Activated CD8-positive, alpha-beta memory T cell treated with anti-CD3 and anti-CD28 coated beads for 1 hour (primary cell): Measurements from ENCODE around the gene CDK5RAP3.
A peak's percentile ranks its signal among the peaks of the same experiment; 100 is the strongest.

Experiments used
- DNase-seq, 2 donors: peaks; one replicate each; pipeline ENCODE4 v3.0.0-alpha.2; 2020; ENCODE audit warnings: low read depth in 1 of 2; ENCODE audit errors: extremely low read depth in 1 of 2

CDK5RAP3 gene

DNA sequence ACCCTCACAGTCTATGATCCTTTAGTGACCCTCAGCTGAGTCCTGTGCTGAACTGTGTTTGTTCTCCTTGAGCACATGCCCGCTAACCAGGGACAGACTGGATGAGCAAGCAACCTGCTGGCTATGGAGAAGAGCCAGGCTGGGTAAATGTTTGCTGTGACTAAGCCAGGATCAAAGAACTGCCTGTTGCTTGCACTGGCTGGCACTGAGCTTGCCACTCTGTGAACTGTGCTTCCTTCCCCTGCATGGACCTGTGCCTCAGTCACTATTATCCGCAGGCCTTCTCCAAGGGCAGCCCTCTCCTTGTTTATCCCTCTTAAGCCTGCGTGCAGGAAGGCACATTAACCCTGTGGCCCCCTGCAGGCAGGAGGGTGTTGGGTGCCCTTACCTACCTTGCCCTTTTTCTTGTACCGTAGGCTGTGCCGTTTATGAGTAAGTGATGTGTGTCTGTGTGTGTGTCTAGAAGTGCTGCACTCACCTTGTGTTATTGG lies 22.2 kb upstream of the CDK5RAP3 start:
- no peak for DNase-seq

DNA sequence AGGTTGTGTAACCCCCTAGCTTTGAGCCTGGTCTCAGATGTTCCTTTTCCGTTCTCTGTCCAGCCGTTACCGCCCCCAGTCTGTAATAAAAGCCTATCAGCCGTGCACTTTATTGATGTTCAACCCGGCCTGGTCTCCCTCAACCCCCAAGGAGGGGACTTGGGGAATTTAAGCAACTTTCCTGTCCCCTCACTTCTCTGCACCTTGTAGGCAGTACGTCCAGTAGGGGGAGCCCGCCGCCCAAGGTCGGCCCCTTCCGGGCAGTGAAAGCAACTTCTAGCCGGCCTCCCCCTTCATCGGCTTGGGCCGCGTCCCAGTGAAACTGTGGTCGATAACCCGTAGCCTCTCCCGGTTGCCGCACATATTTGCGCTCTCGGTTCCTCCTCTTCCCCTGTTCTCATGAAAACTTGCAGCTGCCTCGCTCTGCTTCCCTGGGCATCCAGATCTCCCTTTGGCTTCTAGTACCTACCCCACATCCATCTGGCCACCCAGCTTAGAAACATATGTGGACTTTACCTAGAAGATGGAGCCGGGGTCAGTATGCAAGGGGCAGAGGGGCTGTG lies 21.6 kb upstream of the CDK5RAP3 start:
- DNase-seq = peak; percentile 40 to 73

DNA sequence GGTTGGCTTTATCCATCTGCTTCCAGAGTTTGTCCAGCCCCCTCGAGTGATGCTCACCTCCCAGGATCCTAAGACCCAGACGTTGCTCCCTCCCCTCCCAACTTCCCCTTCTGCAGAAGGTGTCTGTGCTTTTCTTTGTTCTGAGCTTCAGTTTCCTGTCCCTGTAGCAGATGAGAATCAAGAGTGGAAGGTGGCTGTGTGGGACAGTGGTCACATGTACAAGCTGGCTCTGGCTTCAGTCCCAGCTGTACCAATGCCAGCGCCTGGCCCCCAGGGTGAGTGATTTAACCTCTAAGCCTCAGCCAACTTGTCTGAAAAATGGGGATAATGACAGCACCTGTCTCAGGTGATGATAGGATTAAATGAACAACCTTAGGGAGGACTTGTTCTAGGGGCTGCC lies 21.0 kb upstream of the CDK5RAP3 start:
- DNase-seq = no peak

DNA sequence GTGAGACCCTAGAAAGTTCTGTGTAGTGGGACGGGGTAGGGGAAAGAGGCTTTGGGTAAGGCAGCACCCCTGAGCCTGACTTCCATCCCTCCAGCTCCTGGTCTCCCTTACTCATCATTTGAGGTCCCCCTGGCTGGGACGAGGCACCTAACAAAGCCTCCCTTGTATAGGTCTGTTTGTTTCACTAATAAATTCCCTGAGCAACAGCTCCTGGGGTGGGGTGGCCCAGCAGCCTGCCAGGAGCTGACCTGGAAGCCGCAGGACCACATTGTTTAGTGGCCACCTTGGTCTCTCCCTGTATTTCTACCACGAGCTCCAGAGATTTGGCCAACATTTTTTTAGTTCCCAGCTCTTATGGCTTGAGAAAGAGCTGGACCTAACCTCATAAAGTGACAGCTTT lies 20.5 kb upstream of the CDK5RAP3 start:
- DNase-seq = no peak

DNA sequence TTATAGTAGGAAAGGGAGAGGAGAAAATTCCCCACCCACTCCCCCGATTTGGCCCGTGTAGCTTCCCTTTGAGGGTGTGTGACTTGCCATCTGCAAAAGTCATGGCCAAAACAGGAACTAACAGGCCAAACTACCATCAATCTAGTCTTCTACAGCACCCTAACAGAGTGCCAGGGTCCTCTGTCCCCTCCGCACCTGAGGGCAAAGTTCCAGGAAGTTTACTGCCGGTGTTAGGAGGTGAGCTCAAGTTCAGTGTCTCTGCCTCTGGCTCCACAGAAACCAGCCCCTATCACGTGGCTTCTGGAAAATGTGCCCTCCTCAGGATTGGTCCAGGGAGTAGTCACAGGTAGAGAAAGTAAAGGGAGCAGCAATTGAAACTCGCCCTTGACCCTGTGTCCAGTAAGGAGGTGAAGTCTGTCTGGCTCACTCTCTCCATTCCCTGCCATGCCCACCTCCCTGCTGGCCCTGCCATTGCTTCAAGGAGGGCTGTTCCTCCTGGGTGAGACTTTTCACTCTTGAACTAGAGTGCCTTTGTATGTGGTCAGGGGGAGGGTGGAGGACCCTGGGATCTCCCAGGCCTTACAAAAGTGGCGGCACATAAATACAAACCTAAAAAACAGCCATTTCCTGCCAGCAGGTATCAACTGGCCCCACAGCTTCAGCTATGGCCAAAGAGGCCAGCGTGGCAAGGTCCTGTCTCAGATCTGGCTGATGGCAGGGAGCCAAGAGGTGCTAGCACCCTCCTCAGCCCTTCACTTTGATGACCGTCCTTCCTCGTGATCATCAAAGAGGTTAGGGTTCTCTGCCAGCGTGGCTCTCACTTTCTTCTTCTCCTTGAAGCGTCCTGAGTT lies 18.5 kb upstream of the CDK5RAP3 start:
- no peak for DNase-seq

DNA sequence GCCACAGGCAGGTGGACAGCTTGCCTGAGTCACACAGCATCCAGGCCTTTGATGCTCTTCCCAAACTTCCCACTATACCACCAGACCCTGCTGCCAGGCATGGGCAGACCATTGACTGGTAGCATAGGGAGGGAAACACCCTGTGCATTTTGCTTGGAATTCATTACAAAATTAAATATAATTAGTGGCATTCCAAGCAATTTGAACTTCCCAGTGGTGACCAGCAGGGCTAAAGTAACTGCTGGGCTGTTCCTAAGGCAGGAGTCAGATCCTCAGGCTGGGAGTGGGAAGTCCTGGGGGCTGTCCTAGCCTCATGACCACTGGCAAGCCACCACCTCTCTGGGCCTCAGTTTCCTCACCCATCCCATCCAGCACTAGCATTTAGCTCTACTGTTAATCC lies 17.0 kb upstream of the CDK5RAP3 start:
- DNase-seq = no peak

DNA sequence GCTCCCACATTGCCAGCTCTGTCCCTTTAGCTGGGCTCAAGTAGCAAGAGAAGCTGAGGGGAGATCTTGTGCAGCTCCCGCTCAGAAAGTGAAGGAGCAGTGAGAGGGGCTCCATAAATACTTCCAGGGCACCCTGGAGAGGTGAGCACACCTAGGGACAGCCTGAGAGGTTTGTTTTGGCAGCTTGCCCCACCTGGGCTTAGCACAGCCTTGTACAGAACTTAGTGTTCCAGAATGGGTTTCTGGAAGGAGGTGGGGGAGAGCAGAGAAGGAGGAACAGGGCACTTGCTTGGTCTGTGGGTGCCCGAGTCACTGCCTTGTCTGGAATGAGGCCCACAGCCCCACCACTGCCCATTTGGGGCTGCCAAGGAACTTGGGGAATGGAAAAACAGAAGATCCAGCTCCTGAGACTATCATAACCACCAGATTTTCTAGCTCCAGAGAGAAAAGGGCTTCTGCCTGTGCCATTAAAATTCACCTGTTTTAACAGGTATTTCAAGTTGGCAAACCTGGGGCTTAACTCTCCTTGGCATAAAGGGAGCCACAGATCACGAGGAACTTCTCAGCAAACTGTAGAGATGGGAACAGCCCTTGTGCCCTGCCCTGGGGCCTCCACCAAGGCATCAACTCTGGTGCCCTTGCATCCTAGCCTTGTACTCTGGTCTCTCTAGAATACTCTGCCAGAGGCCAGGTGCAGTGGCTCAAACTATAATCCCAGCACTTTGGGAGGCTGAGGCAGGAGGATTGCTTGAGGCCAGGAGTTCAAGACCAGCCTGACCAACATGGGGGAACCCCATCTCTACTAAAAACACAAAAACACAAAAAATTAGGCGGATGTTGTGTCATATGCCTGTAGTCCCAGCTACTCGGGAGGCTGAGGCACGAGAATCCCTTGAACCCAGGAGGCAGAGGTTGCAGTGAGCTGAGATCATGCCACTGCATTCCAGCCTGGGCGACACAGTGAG lies 15.1 kb upstream of the CDK5RAP3 start:
- DNase-seq = no peak

DNA sequence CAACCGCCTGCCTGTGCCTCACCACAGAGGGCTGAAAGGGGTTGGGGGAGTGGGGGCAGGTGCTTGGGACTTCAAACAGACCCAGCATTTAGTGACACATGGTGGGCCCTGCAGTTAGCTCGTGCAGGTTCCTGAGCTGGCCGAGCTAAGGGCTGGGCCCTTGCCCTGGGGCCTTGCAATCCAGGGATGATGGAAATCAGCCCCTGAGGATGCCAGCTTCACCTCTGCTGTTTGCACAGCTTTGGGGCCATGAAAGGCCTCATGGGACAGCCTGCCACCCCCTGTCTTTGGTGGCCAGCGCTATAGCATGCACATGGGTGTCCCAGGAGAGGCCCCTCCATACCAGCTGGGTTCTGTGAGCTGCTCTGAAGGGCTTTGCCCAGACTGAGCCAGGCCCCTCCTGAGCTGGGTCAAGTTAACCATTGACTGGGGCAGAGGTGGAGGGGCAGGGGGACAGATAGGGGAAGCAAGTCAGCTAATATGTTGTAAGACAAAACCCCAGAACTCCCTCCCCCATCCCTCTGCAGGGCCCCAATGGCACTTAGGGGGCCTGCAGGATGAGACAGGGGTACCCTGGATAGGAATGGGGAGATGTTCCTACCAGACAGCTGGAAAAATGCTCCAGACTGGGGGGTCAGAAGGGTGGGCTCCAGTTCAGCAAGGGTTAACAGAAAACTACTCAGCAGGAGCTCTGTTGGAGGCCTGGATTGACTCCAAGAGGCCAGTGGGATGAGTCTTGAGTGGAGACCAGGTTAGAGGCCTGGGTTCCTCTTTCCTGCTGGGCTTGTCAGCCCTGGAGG lies 13.9 kb upstream of the CDK5RAP3 start:
- no peak for DNase-seq

DNA sequence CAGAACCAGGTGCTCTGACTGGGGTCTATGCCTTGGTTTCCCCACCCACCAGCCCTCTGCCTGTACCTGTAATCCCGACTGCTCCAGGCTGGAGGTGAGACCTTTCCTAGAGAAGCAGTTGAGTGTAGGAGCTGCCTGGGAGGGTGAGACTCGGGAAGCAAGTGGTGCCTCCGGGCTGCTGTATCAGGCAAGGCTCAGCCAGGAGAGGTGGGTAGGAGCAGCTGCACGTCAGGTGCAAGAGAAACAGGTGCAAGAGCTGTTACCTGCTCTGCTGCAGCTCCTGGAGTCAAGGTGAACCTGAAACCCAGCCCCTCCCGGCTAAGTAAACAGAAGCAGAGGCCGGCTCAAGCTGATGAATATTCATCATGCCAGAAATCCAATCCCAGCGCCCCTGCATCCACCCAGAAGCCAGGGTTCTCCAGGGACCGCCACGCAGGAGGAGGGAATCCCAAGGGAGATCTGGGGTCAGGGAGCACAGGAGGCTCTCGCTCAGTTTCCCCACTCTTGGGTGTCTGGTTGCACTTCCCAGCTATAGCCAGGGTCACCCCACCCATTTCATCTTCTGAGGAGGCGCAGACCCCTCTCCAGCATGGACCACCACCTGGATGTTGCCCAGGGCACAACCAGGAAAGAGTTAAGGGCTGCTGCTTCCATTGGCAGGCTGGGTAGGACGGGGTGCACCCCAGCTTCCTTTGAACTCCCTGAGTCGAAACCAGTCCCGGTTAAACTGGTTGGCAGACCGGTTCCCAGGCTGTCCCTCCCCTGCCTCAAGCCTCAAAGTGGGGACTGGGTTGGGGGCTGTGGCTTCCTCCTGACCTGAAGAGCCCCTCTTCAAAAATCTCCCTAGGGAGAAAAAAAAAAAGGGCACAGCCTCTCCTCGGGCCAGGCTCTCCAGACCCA lies 13.1 kb upstream of the CDK5RAP3 start, which contains the start of gene PRR15L:
TSS of gene PRR15L (minus strand) at position 293 of the 900 bp plus-strand sequence. CDS start 4,649 bp downstream, outside the sequence.
- no peak for DNase-seq

DNA sequence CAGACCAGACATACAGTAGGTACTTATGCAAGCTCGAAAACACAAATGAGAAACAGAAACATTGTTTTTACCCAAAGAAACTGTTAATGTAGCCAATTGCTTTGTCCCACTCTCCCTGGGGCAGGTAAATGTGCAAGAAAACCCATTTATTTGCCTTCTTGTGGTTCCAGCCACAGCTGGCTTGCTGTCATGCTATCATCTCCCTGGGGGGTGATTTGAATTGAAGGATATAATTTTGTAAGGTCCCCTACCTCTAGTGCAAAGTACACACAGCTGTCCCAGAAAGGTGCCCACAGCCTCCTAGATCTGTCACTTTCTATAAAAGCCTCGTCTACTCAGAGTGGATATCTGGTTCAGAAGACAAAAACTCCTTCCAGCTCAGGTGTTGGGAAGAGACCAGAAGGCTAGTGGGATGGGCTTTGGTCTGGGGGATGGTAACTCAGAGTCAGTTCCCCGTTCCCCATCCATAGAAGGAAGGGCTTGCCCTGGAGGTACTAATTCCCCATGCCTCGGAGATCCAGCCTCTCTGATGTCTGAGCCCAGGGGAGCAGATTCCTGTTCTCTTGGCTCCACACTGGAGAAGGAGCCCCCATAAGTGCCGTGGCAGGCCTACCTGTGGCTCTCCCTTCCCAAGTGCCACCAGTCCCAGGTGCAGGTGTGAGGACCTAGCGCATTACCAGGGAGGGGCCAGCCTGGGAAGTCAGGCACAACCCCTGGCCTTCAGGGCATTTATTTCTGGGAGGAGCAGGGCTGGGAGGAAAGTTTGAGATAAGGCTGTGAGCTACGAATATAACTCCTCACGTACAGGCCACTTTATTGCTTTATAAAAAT lies 10.9 kb upstream of the CDK5RAP3 start:
- DNase-seq = no peak

DNA sequence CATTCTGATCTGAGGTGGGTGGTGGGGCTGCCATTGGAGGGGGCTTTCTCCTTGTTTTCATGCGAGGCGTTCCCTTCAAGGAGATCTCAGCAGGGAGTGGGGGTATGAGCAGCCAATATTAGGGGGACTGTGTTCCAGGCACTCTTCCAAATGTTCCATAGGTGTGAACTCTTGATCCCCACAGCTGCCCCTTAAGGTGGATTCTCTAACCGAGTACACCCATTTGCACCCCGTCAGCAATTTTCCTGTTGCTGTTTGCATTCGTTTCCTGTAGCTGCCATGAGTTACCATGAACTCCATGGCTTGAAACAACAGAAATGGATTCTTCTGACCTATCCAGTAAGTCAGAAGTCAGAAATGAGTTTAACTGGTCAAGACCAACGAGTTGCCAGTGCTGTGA lies 9.5 kb upstream of the CDK5RAP3 start:
- no peak for DNase-seq

DNA sequence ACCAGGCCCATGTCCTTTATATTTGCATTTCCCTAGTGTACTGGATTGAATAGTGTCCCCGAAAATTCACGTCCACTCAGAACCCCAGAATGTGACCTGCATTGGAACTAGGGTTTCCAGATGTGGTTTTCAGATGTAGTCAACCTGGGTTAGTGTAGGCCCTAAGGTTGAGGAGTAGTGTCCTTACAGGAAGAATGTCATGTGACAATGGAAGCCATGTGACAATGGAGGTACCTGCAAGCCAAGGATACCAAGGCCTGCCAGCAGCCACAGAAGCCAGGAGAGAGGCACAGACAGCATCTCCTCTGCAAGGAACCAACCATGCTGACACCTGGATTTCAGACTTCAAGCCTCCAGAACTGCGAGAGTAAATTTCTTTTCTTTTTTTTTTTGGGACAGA lies 8.0 kb upstream of the CDK5RAP3 start:
- no peak for DNase-seq

DNA sequence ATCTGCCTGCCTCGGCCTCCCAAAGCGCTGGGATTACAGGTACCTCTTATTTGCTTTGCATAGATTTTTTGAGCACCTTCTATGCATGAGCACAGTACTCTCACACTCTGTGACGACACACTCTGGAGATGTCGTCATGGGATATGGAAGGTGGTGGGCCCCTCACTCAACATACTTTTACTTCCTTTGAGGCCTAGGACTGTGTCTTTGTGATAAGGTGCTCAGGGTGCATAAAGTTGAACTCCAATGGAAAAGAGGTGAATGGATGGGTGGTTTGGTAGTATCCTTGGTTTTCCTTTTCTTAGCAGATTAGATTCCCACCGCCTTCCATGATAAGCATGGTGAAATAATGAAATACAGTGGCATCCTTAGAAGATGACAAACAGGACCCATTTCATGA lies 6.1 kb upstream of the CDK5RAP3 start:
- no peak for DNase-seq

DNA sequence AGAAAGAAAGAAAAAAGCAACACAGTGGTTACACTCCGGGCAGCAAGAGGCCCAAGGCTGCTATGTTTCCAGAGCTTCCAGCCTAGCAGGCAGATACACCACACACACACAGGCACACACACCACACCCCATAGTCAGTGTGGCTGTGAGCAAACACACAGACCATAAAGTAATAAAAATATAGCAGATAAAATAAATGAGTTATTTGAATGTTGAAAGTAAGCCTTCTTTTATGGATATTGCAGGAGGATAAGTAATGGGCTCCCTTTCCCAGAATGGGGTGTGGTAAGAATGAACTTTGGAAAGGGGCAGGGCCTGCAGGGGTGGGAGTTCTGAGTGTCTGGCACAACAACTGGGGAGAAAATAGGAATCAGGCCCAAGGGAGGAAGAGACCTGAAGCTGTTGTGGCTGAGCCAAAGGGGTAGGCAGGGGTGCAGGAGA lies 4.8 kb upstream of the CDK5RAP3 start:
- no peak for DNase-seq

DNA sequence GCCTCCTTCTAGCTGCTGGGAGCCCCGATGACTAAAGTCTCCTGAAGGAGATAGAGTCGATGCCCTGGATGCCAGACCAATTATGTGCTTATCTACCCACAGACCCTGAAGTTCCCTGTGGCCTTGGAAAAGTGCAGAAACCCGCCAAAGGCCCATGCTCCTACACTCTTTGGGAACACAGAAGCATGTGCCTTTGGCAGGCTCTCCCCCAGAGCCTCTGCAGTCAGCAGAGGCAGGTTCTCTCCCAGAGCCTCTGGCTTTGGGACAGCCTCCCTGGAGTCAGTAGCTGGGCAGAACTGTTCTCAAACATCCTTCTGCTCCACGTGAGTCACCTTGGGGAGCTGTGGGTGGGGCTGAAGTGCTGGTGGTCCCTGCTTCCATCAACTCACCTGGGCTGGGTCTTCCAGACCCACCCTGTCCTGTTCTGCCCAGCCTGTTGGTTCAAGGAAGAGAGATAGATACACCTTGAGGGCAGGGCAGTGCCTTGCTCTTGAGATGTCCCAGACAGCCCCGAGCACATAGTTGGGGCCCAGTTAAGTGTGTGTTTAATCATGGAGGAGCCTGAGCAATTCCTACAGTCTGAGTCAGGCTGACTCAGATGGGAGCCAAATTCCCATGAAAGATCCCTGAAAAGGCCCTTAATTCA lies 3.2 kb upstream of the CDK5RAP3 start:
- no peak for DNase-seq

DNA sequence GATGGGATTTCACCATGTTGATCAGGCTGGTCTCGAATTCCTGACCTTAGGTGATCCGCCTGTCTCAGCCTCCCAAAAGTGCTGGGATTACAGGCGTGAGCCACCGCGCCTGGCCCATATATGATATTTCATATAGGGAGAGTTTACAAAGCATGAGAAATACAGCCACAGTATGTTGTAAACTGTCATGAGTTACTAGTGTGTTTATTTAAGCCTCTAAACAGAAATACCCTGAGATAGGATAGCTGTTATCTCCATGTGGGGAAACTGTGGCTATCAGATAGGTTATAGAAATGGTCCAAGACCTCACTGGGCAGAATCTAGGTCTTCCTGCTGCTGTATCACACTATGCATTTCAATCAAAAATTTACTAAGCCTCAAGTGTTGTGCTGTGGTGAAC lies 2.1 kb upstream of the CDK5RAP3 start:
- DNase-seq = no peak

DNA sequence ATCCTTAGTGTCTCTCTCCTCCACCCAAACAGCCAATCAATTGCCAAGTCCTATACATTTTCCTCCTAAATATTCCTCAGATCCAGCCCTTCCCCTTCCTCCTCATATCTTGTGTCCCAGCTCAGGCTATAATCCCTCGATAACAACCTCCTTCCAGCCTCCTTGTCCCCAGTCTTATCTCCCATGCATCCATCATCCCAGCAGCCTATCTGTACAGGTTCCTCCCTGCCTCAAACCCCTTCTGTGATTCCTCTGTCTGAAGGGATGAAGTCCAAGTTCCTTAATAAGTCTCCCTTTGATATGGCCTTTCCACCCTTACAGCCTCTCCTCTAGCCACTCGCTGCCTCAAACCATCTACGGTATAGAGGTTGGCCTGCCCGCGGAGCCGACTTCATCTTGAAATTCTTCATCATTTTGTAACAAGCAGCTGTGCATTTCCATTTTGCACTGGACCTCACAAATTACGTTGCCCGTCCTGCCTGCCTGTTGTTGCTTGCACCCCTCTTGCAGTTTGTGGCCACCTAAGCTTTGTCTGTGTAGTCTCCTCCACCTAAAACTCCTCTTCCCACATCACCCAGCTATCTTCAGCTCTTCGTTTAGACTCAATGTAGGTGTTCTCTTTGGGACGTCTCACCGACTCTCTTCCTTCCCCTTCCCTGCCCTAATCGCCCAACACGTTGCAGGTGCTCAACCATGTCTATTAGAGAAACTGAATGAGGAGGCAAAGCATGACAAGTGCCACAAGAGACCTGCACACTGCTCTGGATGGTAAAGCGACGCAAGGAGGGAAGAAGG lies 786 bp upstream of the CDK5RAP3 start:
- DNase-seq = no peak
